Fibroblast of peridontal ligament (primary cell): ENCODE measurements around the gene CIAO1.
"Not testable (repeated sequence)": the region's sequence is repeated elsewhere in the genome, so short reads cannot be mapped to it uniquely, and the experiment has no call there.

Experiments used
- DNase-seq: peaks from one replicate; pipeline ENCODE4 v3.0.0-alpha.2; 2010; ENCODE audit errors: extremely low read depth

The CIAO1 gene

GRCh38 chr2:96265840-96266679 lies at the start of gene CIAO1, which contains the start of gene TMEM127:
CIAO1 (plus strand) TSS chr2:96266225; CDS start chr2:96266351, 126 bp downstream.
TMEM127 (minus strand) TSS chr2:96265997; CDS start chr2:96265381, 616 bp downstream.
- DNase-seq, result peak; percentile 95

- no peak for DNase-seq
Observed at GRCh38 chr2:96218508-96219131, 47.4 kb upstream of the CIAO1 start.

- DNase-seq, result not testable (repeated sequence)
Observed at GRCh38 chr2:96219959-96220358, 46.1 kb upstream of the CIAO1 start.

GRCh38 chr2:96221106-96221505 lies 44.9 kb upstream of the CIAO1 start:
- not testable (repeated sequence) for DNase-seq

- no peak for DNase-seq
Observed at GRCh38 chr2:96225016-96225533, 41.0 kb upstream of the CIAO1 start.

GRCh38 chr2:96231316-96231715 lies 34.7 kb upstream of the CIAO1 start:
- no peak for DNase-seq

- no peak for DNase-seq
Observed at GRCh38 chr2:96233436-96233835, 32.6 kb upstream of the CIAO1 start.

- no peak for DNase-seq
Observed at GRCh38 chr2:96233880-96234316, 32.1 kb upstream of the CIAO1 start.

GRCh38 chr2:96236882-96237281 lies 29.1 kb upstream of the CIAO1 start:
- no peak for DNase-seq

- no peak for DNase-seq
Observed at GRCh38 chr2:96238266-96238665, 27.8 kb upstream of the CIAO1 start.

- DNase-seq, result no peak
Observed at GRCh38 chr2:96239091-96239490, 26.9 kb upstream of the CIAO1 start.

- no peak for DNase-seq
Observed at GRCh38 chr2:96239745-96240264, 26.2 kb upstream of the CIAO1 start.

GRCh38 chr2:96240341-96241038 lies 25.5 kb upstream of the CIAO1 start:
- no peak for DNase-seq

GRCh38 chr2:96241227-96241626 lies 24.8 kb upstream of the CIAO1 start:
- no peak for DNase-seq

- peak; percentile 76 for DNase-seq
Observed at GRCh38 chr2:96241900-96242611, 24.0 kb upstream of the CIAO1 start.

- no peak for DNase-seq
Observed at GRCh38 chr2:96243843-96244242, 22.2 kb upstream of the CIAO1 start.

- peak; percentile 38 for DNase-seq
Observed at GRCh38 chr2:96245609-96246390, 20.2 kb upstream of the CIAO1 start.

GRCh38 chr2:96247009-96247408 lies 19.0 kb upstream of the CIAO1 start:
- no peak for DNase-seq

GRCh38 chr2:96247896-96248295 lies 18.1 kb upstream of the CIAO1 start:
- no peak for DNase-seq

- no peak for DNase-seq
Observed at GRCh38 chr2:96248624-96249023, 17.4 kb upstream of the CIAO1 start.
